ENCODE data around the gene OR10G3.

OR10G3 gene

GRCh38 chr14:21535545-21536417 lies 44.1 kb downstream of the OR10G3 start:
- no peak for DNase-seq

- DNase-seq: no peak
These were observed 45.3 kb downstream of the OR10G3 start for GRCh38 chr14:21534576-21534975.

- no peak for DNase-seq
These were observed 46.6 kb downstream of the OR10G3 start for GRCh38 chr14:21533294-21533693.

- no peak for DNase-seq
These were observed 50.4 kb downstream of the OR10G3 start for GRCh38 chr14:21529515-21529914.

- peak; percentile 56 for DNase-seq
These were observed 51.2 kb downstream of the OR10G3 start for GRCh38 chr14:21528381-21529348.

- DNase-seq: no peak
These were observed 52.6 kb downstream of the OR10G3 start for GRCh38 chr14:21527318-21527679.

- DNase-seq: peak; percentile 43
These were observed 53.1 kb downstream of the OR10G3 start for GRCh38 chr14:21526672-21527317.

GRCh38 chr14:21525962-21526671 lies 53.8 kb downstream of the OR10G3 start, which contains the start of gene SALL2:
SALL2 (minus strand) TSS chr14:21526346; CDS start chr14:21526127, 219 bp downstream.
- DNase-seq: peak; percentile 88

GRCh38 chr14:21525571-21525961 lies 54.3 kb downstream of the OR10G3 start:
- DNase-seq: peak; percentile 14

- DNase-seq: no peak
These were observed 55.0 kb downstream of the OR10G3 start for GRCh38 chr14:21524575-21525490.

GRCh38 chr14:21523203-21523602 lies 56.7 kb downstream of the OR10G3 start:
- DNase-seq: no peak

- no peak for DNase-seq
These were observed 58.4 kb downstream of the OR10G3 start for GRCh38 chr14:21521501-21521900.

- no peak for DNase-seq
These were observed 59.1 kb downstream of the OR10G3 start for GRCh38 chr14:21520767-21521166.

- no peak for DNase-seq
These were observed 61.2 kb downstream of the OR10G3 start for GRCh38 chr14:21518725-21519124.

Measured in NCI-H510A treated with DMSO at 0.1 percent for 48 hours (cell line).